Bone marrow (tissue), 2 donors: Measurements from ENCODE around the gene NAA40.

ENCODE experiments used
- DNase-seq, 2 donors: peaks; one replicate each; lab custom pipeline; 2025; lab: John Stamatoyannopoulos, UW

Gene NAA40

GRCh38 chr11:63986932-63987513 lies 48.2 kb downstream of the NAA40 start:
- no peak for DNase-seq

GRCh38 chr11:63991558-63991957 lies 52.8 kb downstream of the NAA40 start:
- no peak for DNase-seq

GRCh38 chr11:63993100-63993499 lies 54.3 kb downstream of the NAA40 start:
- DNase-seq = no peak

GRCh38 chr11:63993993-63994392 lies 55.2 kb downstream of the NAA40 start:
- no peak for DNase-seq

GRCh38 chr11:63996512-63996911 lies 57.7 kb downstream of the NAA40 start:
- DNase-seq = no peak

GRCh38 chr11:63997104-63997700 lies 58.4 kb downstream of the NAA40 start:
- DNase-seq = no peak

- no peak for DNase-seq
Observed at GRCh38 chr11:63997801-63998337, 59.1 kb downstream of the NAA40 start.

- DNase-seq = no peak
Observed at GRCh38 chr11:63998558-63999348, 60.0 kb downstream of the NAA40 start.

- DNase-seq = no peak
Observed at GRCh38 chr11:63999349-64000025, 60.7 kb downstream of the NAA40 start.

- peak; percentile 16 to 29 for DNase-seq
Observed at GRCh38 chr11:64000026-64000739, 61.4 kb downstream of the NAA40 start.

GRCh38 chr11:64000740-64001483 lies 62.1 kb downstream of the NAA40 start:
- DNase-seq = no peak

GRCh38 chr11:64001484-64002420 lies 63.0 kb downstream of the NAA40 start:
- no peak for DNase-seq

GRCh38 chr11:64003807-64004589 lies 65.2 kb downstream of the NAA40 start:
- DNase-seq = no peak

- no peak for DNase-seq
Observed at GRCh38 chr11:64004590-64004984, 65.8 kb downstream of the NAA40 start.

GRCh38 chr11:64005691-64006090 lies 66.9 kb downstream of the NAA40 start:
- no peak for DNase-seq

- no peak for DNase-seq
Observed at GRCh38 chr11:64006398-64006797, 67.6 kb downstream of the NAA40 start.
